ENCODE data around the gene BBS1.
"Not testable (repeated sequence)": the region's sequence is repeated elsewhere in the genome, so short reads cannot be mapped to it uniquely, and the experiment has no call there.

The BBS1 gene

GRCh38 chr11:66529069-66529468, 18.6 kb downstream of the BBS1 start:
- no peak for DNase-seq

- DNase-seq: no peak
Observed at GRCh38 chr11:66529655-66530054, 19.2 kb downstream of the BBS1 start.

GRCh38 chr11:66530927-66531709, 20.7 kb downstream of the BBS1 start:
- DNase-seq: no peak

- no peak for DNase-seq
Observed at GRCh38 chr11:66531841-66532240, 21.4 kb downstream of the BBS1 start.

- DNase-seq: no peak
Observed at GRCh38 chr11:66532784-66533183, 22.3 kb downstream of the BBS1 start.

- no peak for DNase-seq
Observed at GRCh38 chr11:66539170-66539869, 28.9 kb downstream of the BBS1 start.

GRCh38 chr11:66539870-66540213, 29.4 kb downstream of the BBS1 start:
- DNase-seq: no peak

- DNase-seq: not testable (repeated sequence)
Observed at GRCh38 chr11:66540598-66540997, 30.2 kb downstream of the BBS1 start.

GRCh38 chr11:66541892-66542291, 31.5 kb downstream of the BBS1 start:
- DNase-seq: no peak

GRCh38 chr11:66542362-66542761, 31.9 kb downstream of the BBS1 start:
- no peak for DNase-seq

- DNase-seq: no peak
Observed at GRCh38 chr11:66543263-66544107, 33.0 kb downstream of the BBS1 start.

- not testable (repeated sequence) for DNase-seq
Observed at GRCh38 chr11:66544952-66545351, 34.5 kb downstream of the BBS1 start.

GRCh38 chr11:66545701-66546367, 35.4 kb downstream of the BBS1 start, which contains the start of gene ZDHHC24:
ZDHHC24 (minus strand) TSS chr11:66546048; CDS start chr11:66546003, 45 bp downstream.
- DNase-seq: peak; percentile 90 to 96

GRCh38 chr11:66546368-66546965, 36.0 kb downstream of the BBS1 start, which contains the start of gene ACTN3:
ACTN3 (plus strand) TSS chr11:66546903; CDS start chr11:66546938, 35 bp downstream.
- peak in 1 of 2 experiments; percentile 47 for DNase-seq

- DNase-seq: peak; percentile 90 to 95
Observed at GRCh38 chr11:66546966-66547661, 36.7 kb downstream of the BBS1 start.

- peak; percentile 79 to 88 for DNase-seq
Observed at GRCh38 chr11:66547662-66548009, 37.2 kb downstream of the BBS1 start.

GRCh38 chr11:66548041-66548440, 37.6 kb downstream of the BBS1 start:
- DNase-seq: peak; percentile 85 to 93

- no peak for DNase-seq
Observed at GRCh38 chr11:66548774-66549630, 38.6 kb downstream of the BBS1 start.

- DNase-seq: no peak
Observed at GRCh38 chr11:66549696-66550095, 39.3 kb downstream of the BBS1 start.

GRCh38 chr11:66550887-66551286, 40.5 kb downstream of the BBS1 start:
- DNase-seq: no peak

GRCh38 chr11:66554602-66555001, 44.2 kb downstream of the BBS1 start:
- DNase-seq: no peak

All from NCI-H524 (cell line).